ENCODE data around the gene SLC6A11.

Gene SLC6A11

DNA sequence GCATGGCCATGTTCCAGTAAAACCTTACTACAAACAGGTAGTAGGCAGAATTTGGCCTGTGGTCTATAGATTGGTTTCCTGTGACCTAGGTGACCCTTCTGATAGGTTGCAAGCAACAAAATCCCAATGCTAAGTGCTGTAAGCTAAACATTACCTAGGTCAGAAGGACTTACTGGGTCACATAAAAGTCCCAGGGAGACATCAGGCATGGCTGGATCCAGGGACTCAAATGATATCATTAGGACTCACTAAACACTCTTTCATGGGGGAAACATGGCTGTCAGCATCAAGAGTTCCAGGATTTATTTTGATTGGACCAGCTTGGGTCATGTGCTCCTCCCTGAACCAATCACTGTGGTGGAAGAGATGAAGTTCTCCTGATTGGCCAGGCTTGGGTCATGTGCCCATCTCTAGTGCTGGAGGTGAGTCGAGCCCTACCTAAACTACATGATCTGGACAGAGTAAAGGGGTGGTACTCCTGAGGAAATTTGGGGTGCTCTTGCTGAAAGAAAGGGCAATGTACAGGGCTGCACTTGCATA, 159.7 kb downstream of the SLC6A11 start:
- no peak overlapping the region for H3K27ac Mint-ChIP-seq
- DNase-seq (ENCODE audit: low spot score in 2 of 2), result no peak
- H3K4me1 Mint-ChIP-seq, result no peaks in the 10 kb centered on the region
- H3K4me3 Mint-ChIP-seq, result no peak overlapping the region
- H3K9me3 Mint-ChIP-seq, result no peaks in the 10 kb centered on the region
- ATAC-seq, result no peak
- no peaks in the 10 kb centered on the region for H3K36me3 Mint-ChIP-seq

GRCh38 chr3:10976770-10977169, 160.7 kb downstream of the SLC6A11 start:
- Mint-ChIP-seq H3K36me3 (no peaks in the 10 kb centered on the region), H3K4me3 (no peak overlapping the region), H3K4me1 (no peaks in the 10 kb centered on the region), H3K9me3 (no peaks in the 10 kb centered on the region), H3K27ac (no peak overlapping the region)
- DNase-seq (ENCODE audit: low spot score in 2 of 2) (no peak), ATAC-seq (peak; percentile 45)

- no peak overlapping the region for H3K4me3 Mint-ChIP-seq
- no peaks in the 10 kb centered on the region for H3K36me3 Mint-ChIP-seq
- H3K4me1 Mint-ChIP-seq, result no peaks in the 10 kb centered on the region
- no peak overlapping the region for H3K27ac Mint-ChIP-seq
- ATAC-seq (no peak), DNase-seq (ENCODE audit: low spot score in 2 of 2) (no peak)
- no peaks in the 10 kb centered on the region for H3K9me3 Mint-ChIP-seq
Measured at GRCh38 chr3:10977892-10978510, 162.0 kb downstream of the SLC6A11 start.

DNA sequence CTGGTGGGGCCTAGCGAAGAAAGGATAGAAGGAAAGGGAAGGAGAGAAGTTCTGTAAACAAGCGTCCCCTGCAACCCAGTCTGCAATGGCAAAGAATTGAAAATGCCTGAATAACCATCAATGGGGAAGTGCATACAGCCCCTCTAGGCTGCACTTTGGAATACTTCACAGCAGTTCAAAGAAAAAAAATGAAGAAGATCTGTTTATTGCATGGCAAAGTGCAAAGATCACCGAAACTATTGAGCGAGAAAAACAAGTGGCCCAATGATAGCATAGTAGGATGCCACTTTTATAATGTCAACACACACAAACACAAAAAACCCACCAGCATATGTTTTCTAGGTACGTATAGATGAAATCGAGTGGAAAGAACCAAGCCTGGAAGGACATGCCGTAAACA, 162.9 kb downstream of the SLC6A11 start:
- ATAC-seq (no peak), DNase-seq (ENCODE audit: low spot score in 2 of 2) (no peak)
- Mint-ChIP-seq H3K4me3 (no peak overlapping the region), H3K27ac (no peak overlapping the region), H3K9me3 (no peaks in the 10 kb centered on the region), H3K36me3 (no peaks in the 10 kb centered on the region), H3K4me1 (no peaks in the 10 kb centered on the region)

DNA sequence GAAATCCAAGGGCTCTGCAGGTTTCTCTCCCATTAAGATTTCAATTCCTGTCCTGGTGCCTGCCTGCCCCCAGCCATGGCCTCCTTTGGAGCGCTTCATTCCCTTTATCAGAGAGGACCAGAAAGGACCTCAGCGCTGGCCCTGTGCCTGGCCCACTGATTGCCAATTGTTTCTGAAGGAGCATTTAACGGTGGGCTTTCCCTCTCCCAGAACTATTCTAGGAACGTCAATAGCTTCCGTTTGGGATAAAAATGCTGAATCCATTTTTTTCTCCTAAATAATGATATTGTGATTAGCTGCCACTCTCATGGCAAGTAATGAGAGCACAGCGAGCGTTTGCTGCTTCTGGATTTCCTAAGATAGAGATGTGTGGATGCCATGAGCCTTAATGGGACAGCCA, 164.3 kb downstream of the SLC6A11 start:
- no peaks in the 10 kb centered on the region for H3K9me3 Mint-ChIP-seq
- ATAC-seq, result no peak

GRCh38 chr3:10981031-10981430, 165.0 kb downstream of the SLC6A11 start:
- DNase-seq (ENCODE audit: low spot score in 2 of 2) (no peak), ATAC-seq (no peak)
- no peaks in the 10 kb centered on the region for H3K4me1 Mint-ChIP-seq
- H3K36me3 Mint-ChIP-seq, result no peaks in the 10 kb centered on the region
- H3K4me3 Mint-ChIP-seq, result no peak overlapping the region
- H3K9me3 Mint-ChIP-seq, result no peaks in the 10 kb centered on the region
- no peak overlapping the region for H3K27ac Mint-ChIP-seq

More for the DNA sequence above, 164.3 kb downstream of the SLC6A11 start:
- Mint-ChIP-seq H3K27ac (no peak overlapping the region), H3K4me1 (no peaks in the 10 kb centered on the region), H3K36me3 (no peaks in the 10 kb centered on the region), H3K4me3 (no peak overlapping the region)
- no peak for DNase-seq (ENCODE audit: low spot score in 2 of 2)

DNA sequence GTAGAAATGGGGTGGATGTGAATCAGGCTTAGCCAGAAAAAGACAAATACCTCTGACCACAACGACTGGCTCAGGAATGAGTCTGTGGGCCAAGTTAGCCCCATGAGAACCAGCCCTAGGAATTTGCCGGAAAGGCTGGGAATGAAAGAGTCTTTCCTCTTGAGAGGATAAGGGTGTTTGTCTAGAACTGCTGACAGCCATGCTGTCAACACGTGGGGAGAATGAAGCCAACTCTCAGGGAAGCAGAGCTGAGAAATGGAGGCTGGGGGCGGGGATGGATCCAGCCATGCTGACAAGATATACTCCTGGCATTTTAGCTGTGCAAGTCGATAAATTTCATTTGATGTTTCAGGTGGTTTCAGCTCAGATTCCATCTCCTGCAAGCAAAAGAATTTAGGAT, 165.9 kb downstream of the SLC6A11 start:
- Mint-ChIP-seq H3K4me3 (no peak overlapping the region), H3K4me1 (no peaks in the 10 kb centered on the region), H3K27ac (no peak overlapping the region), H3K36me3 (no peaks in the 10 kb centered on the region), H3K9me3 (no peaks in the 10 kb centered on the region)
- DNase-seq (ENCODE audit: low spot score in 2 of 2) (no peak), ATAC-seq (no peak)

- ATAC-seq, result no peak
- Mint-ChIP-seq H3K9me3 (no peaks in the 10 kb centered on the region), H3K27ac (no peak overlapping the region), H3K4me1 (no peaks in the 10 kb centered on the region), H3K36me3 (no peaks in the 10 kb centered on the region), H3K4me3 (no peak overlapping the region)
- DNase-seq (ENCODE audit: low spot score in 2 of 2), result no peak
Measured at GRCh38 chr3:10982782-10983181, 166.8 kb downstream of the SLC6A11 start.

DNA sequence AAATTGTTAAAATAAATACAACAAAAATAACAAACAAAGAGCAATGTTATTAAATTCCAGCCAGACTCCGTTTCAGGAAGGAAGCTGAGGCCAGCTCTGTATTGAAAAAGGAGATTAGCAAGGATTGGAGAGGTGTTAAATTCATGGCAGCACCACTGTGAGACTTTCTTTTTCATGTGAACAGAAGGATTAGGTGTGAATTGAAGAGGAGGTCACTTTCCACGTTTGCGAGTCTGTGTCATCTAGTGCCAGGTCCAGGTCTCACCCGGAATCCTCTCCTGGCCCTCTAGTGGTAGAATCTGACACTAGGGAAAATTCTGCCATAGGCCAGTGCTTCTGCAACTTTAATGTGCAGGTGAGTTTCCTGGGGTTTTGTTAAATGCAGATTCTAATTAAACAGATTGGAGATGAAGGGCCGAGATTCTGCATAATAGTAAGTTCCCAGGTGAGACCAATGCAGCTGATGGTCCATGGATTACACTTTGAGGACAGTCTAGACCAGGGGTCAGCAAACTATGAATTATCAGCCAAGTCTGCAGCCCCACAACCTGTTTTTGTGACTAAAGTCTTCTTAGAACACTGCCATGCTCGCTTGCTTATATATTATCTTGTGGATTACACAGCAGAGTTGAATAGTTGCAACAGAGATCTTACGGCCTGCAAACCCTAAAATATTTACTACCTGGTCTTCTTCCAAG, 167.3 kb downstream of the SLC6A11 start:
- H3K36me3 Mint-ChIP-seq, result no peaks in the 10 kb centered on the region
- no peak for ATAC-seq
- DNase-seq (ENCODE audit: low spot score in 2 of 2), result no peak

DNA sequence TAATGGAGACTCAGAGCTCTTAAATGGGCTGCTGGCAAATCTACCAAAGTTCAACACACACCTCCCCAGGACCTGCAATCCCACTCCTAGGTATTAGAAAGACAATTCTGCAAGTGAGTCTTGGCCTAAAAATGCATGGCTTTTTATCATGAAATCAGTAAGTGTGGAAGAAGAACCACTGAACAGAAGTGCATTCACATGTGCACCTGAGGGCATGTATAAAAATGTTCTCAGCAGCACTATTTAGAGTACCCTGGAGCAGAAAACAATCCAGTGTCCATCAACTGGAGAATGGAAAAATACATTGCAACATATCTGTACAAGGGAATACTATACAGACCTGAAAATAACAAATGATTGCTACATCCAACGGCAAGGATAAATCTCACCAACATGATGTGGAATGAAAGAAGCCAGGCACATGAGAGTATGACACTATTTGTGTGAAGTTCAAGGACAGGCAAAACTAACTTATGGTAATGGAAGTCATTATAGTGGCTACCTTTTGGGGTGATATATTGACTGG, 168.4 kb downstream of the SLC6A11 start:
- no peaks in the 10 kb centered on the region for H3K9me3 Mint-ChIP-seq
- no peaks in the 10 kb centered on the region for H3K4me1 Mint-ChIP-seq
- no peak overlapping the region for H3K27ac Mint-ChIP-seq
- H3K36me3 Mint-ChIP-seq, result no peaks in the 10 kb centered on the region
- ATAC-seq (no peak), DNase-seq (ENCODE audit: low spot score in 2 of 2) (no peak)
- H3K4me3 Mint-ChIP-seq, result no peak overlapping the region

More for the DNA sequence above, 167.3 kb downstream of the SLC6A11 start:
- H3K4me3 Mint-ChIP-seq, result no peak overlapping the region
- no peaks in the 10 kb centered on the region for H3K4me1 Mint-ChIP-seq
- H3K27ac Mint-ChIP-seq, result no peak overlapping the region
- H3K9me3 Mint-ChIP-seq, result no peaks in the 10 kb centered on the region

- ATAC-seq (no peak), DNase-seq (ENCODE audit: low spot score in 2 of 2) (no peak)
- Mint-ChIP-seq H3K4me3 (no peak overlapping the region), H3K4me1 (no peaks in the 10 kb centered on the region), H3K27ac (no peak overlapping the region), H3K9me3 (no peaks in the 10 kb centered on the region), H3K36me3 (no peaks in the 10 kb centered on the region)
Measured at GRCh38 chr3:10985181-10985580, 169.2 kb downstream of the SLC6A11 start.

DNA sequence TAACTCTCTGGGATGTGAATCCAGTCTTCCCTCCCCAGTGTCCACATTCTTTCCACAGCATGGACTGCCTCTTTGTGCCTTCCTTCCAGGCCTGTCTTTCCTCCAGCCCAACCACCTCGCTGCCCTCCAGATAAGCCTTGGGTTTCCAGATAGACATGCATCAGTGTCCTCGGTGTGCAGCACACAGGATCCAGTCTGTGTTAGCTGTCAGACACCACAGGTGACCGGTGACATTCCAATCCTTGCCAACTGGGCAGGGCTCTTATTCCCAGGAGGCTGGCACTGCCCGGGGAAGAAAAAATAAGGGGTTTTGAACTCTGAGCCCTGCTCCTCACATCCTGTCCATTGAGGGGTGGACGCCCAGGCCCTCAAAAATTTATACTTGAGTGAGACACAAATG, 170.6 kb downstream of the SLC6A11 start:
- DNase-seq (ENCODE audit: low spot score in 2 of 2) (no peak), ATAC-seq (no peak)
- H3K27ac Mint-ChIP-seq, result no peak overlapping the region
- H3K4me1 Mint-ChIP-seq, result peaks cover under 1% of the 10 kb centered on the region
- H3K36me3 Mint-ChIP-seq, result no peaks in the 10 kb centered on the region
- H3K4me3 Mint-ChIP-seq, result no peak overlapping the region
- no peaks in the 10 kb centered on the region for H3K9me3 Mint-ChIP-seq

GRCh38 chr3:10988001-10988665, 172.1 kb downstream of the SLC6A11 start:
- no peak for ATAC-seq
- H3K4me1 Mint-ChIP-seq, result peaks cover 8% of the 10 kb centered on the region

GRCh38 chr3:10988991-10989484, 173.0 kb downstream of the SLC6A11 start:
- no peak for DNase-seq (ENCODE audit: low spot score in 2 of 2)
- ATAC-seq, result no peak
- peaks cover 8% of the 10 kb centered on the region for H3K4me1 Mint-ChIP-seq
- H3K27ac Mint-ChIP-seq, result no peak overlapping the region
- H3K4me3 Mint-ChIP-seq, result no peak overlapping the region
- H3K9me3 Mint-ChIP-seq, result no peaks in the 10 kb centered on the region
- no peaks in the 10 kb centered on the region for H3K36me3 Mint-ChIP-seq

More at GRCh38 chr3:10988001-10988665, 172.1 kb downstream of the SLC6A11 start:
- Mint-ChIP-seq H3K9me3 (no peaks in the 10 kb centered on the region), H3K27ac (no peak overlapping the region), H3K4me3 (no peak overlapping the region), H3K36me3 (no peaks in the 10 kb centered on the region)
- DNase-seq (ENCODE audit: low spot score in 2 of 2), result no peak

Measured in stimulated activated effector memory CD8-positive, alpha-beta T cell treated with anti-CD3 and anti-CD28 coated beads, Interleukin-12 subunit alpha, Interleukin-12 subunit beta, amount 100 ng/mL, for 72 hours (primary cell).